PFSK-1 (cell line): ENCODE measurements around the gene AKR1D1.

Experiments used
- FOXP2 ChIP-seq: optimal IDR thresholded peaks from 2 replicates; pipeline ENCODE3; 2011; ENCODE audit warnings: borderline replicate concordance, control low read depth, inconsistent platforms; ENCODE audit not compliant: insufficient read depth; ENCODE audit errors: extremely low read length, extremely low read depth
- SIN3A ChIP-seq: IDR thresholded peaks from 2 replicates; pipeline ENCODE4 v1.6.1; 2012; ENCODE audit warnings: mild to moderate bottlenecking, low read length, moderate library complexity, borderline replicate concordance; ENCODE audit not compliant: insufficient read depth
- TAF1 ChIP-seq: IDR thresholded peaks from 2 replicates; pipeline ENCODE4 v1.6.1; 2012; ENCODE audit warnings: low read length, control low read depth, borderline replicate concordance; ENCODE audit not compliant: insufficient read depth
- TF ChIP-seq, protein P1 (sequence below), 2 experiments: IDR thresholded peaks; 2 replicates each; pipeline versions ENCODE4 v1.6.1 to v1.8.0; 2011 to 2012; ENCODE audit warnings: low read depth in 2 of 2, low read length in 2 of 2, control low read depth in 1 of 2, inconsistent platforms in 1 of 2, mild to moderate bottlenecking in 1 of 2, moderate library complexity in 1 of 2; ENCODE audit not compliant: insufficient read depth in 1 of 2

DNA sequence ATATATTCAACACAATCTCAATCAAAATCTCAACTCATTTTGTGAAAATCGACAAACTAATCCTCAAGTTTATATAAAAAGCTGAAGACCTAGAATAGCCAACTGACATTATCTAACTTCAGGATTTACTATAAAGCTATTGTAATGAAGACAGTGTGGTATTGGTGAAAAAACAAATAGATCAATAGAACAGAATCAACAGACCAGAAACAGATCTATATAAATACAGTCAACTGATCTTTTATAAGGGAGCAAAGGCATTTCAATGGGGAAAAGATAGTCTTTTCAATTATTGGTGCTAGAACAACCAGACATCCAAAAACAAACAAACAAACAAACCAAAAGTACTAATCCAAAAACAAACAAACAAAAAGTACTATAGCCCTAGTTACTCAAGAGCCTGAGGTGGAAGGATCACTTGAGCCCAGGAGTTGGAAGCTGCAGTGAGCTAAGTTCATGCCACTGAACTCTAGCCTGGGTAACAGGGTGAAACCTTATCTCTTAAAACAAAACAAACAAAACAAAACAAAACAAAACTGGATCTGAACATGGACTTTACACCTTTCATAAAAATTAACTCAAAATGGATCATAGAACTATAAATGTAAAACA lies 26.6 kb upstream of the AKR1D1 start:
- TF ChIP-seq, protein P1, sequence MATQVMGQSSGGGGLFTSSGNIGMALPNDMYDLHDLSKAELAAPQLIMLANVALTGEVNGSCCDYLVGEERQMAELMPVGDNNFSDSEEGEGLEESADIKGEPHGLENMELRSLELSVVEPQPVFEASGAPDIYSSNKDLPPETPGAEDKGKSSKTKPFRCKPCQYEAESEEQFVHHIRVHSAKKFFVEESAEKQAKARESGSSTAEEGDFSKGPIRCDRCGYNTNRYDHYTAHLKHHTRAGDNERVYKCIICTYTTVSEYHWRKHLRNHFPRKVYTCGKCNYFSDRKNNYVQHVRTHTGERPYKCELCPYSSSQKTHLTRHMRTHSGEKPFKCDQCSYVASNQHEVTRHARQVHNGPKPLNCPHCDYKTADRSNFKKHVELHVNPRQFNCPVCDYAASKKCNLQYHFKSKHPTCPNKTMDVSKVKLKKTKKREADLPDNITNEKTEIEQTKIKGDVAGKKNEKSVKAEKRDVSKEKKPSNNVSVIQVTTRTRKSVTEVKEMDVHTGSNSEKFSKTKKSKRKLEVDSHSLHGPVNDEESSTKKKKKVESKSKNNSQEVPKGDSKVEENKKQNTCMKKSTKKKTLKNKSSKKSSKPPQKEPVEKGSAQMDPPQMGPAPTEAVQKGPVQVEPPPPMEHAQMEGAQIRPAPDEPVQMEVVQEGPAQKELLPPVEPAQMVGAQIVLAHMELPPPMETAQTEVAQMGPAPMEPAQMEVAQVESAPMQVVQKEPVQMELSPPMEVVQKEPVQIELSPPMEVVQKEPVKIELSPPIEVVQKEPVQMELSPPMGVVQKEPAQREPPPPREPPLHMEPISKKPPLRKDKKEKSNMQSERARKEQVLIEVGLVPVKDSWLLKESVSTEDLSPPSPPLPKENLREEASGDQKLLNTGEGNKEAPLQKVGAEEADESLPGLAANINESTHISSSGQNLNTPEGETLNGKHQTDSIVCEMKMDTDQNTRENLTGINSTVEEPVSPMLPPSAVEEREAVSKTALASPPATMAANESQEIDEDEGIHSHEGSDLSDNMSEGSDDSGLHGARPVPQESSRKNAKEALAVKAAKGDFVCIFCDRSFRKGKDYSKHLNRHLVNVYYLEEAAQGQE (IDR thresholded peaks at IDR 0.05; ENCODE audit: insufficient read depth in 1 of 2, low read depth in 2 of 2, low read length in 2 of 2) = no peak
- no peak for TF ChIP-seq FOXP2
- no peak for TF ChIP-seq TAF1
- no peak for TF ChIP-seq SIN3A
